AG09309 (cell line): ENCODE data around the gene USP22.
A peak's percentile ranks its signal among the peaks of the same experiment; 100 is the strongest.

Source experiments
- DNase-seq: peaks from one replicate; pipeline ENCODE4 v3.0.0-alpha.2; 2010; ENCODE audit warnings: low read depth
- H3K4me3 ChIP-seq: 2 replicates; pipeline ENCODE4 v1.5.1; 2011; ENCODE audit warnings: mild to moderate bottlenecking, low read depth, low read length, moderate library complexity; ENCODE audit not compliant: control insufficient read depth
- TF ChIP-seq, protein P1 (sequence below): IDR thresholded peaks from 2 replicates; pipeline ENCODE4 v1.5.1; 2011; ENCODE audit warnings: mild to moderate bottlenecking, low read depth, low read length, inconsistent platforms; ENCODE audit not compliant: insufficient read depth, control insufficient read depth; ENCODE audit errors: missing control alignments

The USP22 gene

GRCh38 chr17:21030375-21030774 is 12.4 kb downstream of the USP22 start:
- no peak overlapping the region for H3K4me3 ChIP-seq
- no peak for DNase-seq
- TF ChIP-seq, protein P1, sequence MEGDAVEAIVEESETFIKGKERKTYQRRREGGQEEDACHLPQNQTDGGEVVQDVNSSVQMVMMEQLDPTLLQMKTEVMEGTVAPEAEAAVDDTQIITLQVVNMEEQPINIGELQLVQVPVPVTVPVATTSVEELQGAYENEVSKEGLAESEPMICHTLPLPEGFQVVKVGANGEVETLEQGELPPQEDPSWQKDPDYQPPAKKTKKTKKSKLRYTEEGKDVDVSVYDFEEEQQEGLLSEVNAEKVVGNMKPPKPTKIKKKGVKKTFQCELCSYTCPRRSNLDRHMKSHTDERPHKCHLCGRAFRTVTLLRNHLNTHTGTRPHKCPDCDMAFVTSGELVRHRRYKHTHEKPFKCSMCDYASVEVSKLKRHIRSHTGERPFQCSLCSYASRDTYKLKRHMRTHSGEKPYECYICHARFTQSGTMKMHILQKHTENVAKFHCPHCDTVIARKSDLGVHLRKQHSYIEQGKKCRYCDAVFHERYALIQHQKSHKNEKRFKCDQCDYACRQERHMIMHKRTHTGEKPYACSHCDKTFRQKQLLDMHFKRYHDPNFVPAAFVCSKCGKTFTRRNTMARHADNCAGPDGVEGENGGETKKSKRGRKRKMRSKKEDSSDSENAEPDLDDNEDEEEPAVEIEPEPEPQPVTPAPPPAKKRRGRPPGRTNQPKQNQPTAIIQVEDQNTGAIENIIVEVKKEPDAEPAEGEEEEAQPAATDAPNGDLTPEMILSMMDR, result no peak

DNA sequence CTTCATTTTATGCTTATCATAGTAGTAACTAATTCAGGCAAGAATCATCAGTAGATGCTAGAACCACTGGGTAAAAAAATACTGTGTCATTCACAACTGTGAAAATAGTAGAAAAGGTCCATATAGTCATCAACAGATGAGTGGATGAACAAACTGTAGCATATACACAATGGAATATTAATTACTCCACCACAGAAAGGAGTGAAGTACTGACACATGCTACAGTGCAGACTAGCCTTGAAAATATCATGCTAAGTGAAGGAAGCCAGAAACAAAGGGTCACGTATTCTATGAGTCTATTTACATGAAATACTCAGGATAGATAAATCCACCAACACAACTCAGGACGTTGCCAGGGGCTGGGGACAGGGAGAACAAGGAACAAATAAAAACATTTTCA is 13.3 kb downstream of the USP22 start:
- DNase-seq, result no peak
- TF ChIP-seq, protein P1, result no peak
- H3K4me3 ChIP-seq, result no peak overlapping the region

- DNase-seq, result peak; percentile 48
- no peak overlapping the region for H3K4me3 ChIP-seq
Measured at GRCh38 chr17:21029036-21029435, 13.8 kb downstream of the USP22 start.

GRCh38 chr17:21028192-21028591 is 14.6 kb downstream of the USP22 start:
- DNase-seq, result no peak
- H3K4me3 ChIP-seq, result no peak overlapping the region
- TF ChIP-seq, protein P1, result no peak

More at GRCh38 chr17:21029036-21029435, 13.8 kb downstream of the USP22 start:
- TF ChIP-seq, protein P1, result no peak

DNA sequence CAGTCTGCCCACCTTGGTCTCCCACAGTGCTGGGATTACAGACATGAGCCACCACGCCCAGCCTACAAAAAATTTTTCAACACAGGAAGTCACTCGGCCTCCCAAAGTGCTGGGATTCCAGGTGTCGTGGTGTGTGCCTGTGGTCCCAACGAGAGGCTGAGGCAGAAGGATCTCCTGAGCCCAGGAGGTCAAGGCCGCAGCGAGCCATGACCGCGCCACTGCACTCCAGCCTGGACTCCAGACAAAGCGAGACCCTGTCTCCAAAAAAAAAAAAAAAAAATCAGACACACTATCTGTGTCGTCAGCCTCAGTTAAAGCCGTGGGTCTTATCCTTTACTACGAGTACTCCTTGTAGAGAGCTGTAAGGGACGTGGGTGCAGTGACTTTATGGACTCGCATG is 15.8 kb downstream of the USP22 start:
- DNase-seq, result no peak
- TF ChIP-seq, protein P1, result no peak
- H3K4me3 ChIP-seq, result no peak overlapping the region

- H3K4me3 ChIP-seq, result no peak overlapping the region
- DNase-seq, result no peak
- TF ChIP-seq, protein P1, result no peak
Measured at GRCh38 chr17:21025451-21025850, 17.4 kb downstream of the USP22 start.

GRCh38 chr17:21024024-21024423 is 18.8 kb downstream of the USP22 start:
- no peak for DNase-seq
- TF ChIP-seq, protein P1, result no peak
- no peak overlapping the region for H3K4me3 ChIP-seq
